ENCODE results near the gene BCAS3.
"Not testable (repeated sequence)": the region's sequence is repeated elsewhere in the genome, so short reads cannot be mapped to it uniquely, and the experiment has no call there.

Gene BCAS3

DNA sequence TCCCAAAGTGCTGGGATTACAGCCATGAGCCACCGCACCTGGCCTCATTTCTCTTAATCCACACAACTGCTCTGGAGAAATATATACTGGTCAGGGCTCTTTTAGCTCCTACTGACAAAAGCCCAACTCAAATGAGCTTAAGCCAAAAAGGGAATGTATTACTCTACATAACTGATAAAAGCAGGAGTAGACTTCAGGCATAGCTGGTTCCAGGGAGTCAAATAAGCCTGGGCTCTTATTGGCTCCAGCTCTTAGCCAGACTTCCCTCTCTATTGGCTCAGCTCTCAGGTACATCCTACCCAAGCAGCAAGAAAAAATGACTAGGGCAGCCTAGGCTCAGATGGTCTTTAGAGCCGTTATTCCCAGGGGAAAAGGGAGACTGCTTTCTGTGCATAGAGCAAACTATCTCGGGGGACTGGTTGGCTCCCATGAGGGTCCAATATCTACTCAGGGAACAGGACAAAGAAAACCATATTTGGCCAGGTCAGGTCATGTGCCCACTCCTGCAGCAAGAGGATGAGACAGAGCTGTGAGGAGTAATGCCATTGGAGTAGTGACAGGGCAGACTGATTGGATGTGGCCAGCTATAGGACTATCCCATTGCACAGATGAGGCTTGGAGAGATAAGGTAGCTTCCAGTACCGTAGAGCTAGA is 743.2 kb downstream of the BCAS3 start:
- DNase-seq, result no peak

DNA sequence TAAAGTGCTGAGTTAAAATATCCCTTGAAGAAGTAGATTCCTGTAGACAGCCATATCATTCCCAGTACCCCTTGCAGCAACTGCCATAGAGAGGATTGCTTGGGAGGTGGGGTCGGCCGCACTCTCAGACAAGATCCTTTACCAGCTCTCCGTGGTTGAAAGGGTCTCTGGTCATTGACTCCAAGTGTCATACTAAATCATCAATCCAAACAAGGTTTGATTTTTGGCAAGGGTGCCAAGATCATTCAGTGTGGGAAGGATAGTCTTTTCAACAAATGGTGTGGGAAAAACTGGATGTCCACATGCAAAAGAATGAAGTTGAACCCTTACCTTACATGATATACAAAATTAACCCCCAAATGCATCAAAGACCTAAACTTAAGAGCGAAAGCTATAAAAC is 743.8 kb downstream of the BCAS3 start:
- DNase-seq, result no peak

DNA sequence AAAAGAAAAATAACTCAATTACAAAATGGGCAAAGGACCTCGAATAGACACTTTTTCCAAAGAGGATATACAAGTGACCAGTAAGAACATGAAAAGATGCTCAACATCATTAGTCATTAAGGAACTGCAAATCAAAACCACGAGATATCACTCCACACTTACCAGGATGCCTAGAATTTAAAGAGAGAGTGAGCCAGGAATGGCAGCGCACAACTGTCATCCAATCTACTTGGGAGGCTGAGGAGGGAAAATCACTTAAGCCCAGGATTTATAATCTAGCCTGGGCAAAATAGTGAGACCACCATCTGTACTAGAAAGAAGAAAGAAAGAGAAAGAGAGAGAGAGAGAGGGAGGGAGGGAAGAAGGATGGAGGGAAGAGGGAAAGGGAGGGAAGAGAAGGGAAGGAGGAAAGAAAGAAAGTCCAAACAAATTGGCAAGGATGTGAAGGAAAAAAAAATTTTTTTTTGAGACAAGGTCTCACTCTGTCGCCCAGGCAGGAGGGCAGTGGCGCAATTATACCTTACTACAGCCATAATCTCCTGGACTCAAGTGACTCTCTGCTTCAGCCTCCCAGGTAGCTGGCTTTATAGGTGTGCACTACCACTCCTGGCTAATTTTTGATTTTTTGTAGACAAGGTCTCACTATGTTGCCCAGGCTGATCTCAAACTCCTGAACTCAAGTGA is 744.6 kb downstream of the BCAS3 start:
- no peak for DNase-seq

DNA sequence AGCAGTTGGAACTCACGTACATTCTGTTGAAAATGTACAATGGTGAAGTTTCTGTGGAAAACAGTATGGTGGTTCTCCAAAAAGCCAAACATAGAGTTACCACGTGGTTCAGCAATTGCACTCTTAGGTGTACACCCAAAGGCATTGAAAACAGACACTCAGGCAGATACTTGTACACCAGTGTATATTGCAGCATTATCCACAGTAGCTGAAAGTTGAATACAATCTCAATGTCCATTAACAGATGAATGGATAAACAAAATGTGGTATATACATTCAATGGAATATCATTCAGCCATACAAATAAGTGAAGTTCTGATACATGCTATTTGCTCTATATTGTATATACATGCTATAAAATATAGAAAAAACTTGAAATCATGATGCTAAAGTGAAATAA is 745.2 kb downstream of the BCAS3 start:
- no peak for DNase-seq

DNA sequence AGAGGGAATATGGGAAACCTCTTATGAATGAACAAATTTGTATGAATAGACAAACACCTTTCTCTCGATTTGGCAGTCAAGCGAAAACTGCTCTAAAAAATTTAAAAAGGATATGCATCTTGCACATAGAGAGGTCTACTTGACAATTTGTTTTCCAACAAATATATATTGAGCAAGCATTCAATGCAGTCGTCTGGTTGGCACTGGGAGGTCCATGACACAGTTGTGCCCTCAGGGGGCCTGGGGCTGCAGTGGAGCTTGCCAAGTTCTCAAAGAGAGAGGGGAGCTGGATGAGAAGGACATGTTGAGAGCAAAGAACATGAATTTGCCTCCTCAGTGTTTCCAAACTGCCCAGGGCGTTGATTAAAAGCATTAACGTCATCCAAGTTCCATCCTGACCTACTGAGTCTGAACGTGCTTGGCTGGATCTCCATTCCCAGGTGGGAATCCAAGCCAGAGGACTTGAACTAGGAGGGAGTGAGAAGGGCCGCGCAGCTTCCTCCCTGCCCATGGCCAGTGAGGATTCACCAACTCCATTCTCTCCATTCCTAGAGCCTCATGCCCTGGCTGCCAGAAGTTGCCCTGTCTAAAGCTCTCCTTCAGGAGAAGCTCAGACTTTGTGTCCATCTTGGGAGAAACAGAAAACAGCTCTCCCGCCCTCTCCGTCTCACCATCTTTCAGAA is 746.5 kb downstream of the BCAS3 start:
- DNase-seq, result no peak

DNA sequence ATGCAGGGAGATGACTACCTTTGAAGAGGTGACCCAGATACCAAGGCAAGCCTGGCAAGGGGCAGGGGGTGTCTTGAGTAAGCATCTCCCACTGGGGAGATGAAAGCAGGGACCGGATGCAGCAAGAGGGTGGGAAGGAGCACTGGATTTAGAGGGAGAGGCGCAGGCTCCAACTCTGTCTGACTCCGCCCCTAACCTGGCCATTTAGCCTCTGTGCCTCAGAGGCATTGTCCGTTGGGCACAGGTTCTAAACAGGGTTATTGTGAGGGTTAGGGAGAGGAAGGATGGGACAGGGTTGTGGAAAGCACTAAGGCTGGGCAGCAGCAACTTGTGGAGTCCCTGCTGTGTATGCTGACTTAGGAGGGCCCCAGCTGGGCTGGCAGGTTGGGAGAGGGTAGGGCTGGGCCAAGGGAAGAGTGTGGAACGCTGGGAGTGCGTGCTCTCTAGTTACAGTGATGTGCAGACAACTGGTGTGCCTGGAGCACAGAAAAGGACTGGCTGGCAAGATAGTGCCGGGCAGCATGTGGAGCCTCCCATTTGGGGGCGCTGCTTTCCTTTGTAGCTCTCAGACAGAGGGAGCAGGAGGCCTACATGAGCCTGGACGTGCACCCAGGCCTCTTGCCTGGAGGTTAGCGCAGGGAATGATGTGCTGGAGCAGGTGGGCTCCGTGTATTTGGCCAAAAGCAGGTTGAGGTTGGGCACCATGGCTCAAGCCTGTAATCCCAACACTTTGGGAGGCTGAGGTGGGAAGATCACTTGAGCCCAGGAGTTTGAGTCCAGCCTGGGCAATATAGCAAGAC is 748.2 kb downstream of the BCAS3 start:
- DNase-seq, result no peak

DNA sequence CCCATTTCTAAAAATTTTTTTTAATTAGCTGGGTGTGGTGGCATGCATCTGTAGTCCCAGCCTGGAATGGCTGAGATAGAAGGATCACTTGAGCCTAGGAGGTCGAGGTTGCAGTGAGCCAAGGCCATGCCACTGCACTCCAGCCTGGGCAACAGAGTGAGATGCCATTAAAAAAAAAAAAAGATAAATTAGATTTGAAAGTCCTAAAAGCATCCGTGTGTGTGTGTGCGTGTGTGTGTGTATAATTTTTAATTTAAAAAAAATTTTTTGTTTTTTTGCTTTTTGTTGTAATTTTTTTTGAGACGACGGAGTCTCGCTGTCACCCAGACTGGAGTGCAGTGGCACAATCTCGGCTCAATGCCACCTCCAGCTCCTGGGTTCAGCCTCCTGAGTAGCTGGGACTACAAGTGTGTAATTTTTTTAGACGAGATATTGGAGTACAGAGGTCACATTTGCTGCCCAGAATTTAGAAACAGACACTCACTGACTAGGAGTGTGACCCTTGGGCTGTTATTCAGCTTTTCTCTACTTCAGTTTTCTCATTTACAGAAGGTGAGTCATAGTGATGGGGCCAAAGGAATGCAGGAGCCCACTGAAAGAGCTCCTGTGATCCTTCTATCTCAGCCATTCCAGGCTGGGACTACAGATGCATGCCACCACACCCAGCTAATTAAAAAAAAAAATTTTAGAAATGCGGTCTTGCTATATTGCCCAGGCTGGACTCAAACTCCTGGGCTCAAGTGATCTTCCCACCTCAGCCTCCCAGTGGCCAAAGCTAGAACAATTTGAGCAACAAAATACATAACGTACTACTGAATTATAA is 749.0 kb downstream of the BCAS3 start:
- DNase-seq, result no peak

DNA sequence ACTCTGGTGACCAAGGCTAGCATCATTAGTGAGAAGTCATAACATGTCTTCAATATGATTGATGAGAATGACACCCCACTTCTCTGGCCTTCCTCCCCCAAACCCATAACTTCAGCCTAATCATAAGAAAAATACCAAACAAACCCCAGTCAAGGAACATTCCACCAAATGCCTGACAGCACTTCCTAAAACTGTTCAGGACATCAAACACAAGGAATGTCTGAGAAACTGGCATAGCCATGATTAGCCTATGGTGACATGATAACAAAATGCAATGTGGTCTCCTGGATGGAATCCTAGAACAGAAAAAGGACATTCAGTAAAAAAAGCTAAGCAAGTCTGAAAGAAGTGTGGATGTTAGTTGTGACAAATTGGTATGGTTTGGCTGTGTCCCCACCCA is 749.9 kb downstream of the BCAS3 start:
- DNase-seq, result no peak

DNA sequence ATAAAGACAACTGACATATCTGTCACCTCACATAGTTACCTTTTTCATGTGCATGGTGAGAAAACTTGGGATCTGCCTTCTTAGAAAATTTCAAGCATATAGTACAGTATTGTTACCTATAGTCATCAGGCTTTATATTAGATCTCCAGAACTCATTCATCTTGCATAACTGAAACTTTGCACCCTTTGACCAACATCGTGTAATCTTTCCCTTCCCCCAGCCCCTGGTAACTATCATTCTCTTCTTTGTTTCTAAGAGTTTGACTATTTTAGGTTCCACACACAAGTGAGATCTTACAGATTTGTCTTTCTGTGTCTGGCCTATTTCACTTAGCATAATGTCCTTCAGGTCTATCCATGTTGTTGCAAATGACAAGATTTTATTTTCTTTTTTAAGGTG is 751.6 kb downstream of the BCAS3 start:
- DNase-seq, result no peak

DNA sequence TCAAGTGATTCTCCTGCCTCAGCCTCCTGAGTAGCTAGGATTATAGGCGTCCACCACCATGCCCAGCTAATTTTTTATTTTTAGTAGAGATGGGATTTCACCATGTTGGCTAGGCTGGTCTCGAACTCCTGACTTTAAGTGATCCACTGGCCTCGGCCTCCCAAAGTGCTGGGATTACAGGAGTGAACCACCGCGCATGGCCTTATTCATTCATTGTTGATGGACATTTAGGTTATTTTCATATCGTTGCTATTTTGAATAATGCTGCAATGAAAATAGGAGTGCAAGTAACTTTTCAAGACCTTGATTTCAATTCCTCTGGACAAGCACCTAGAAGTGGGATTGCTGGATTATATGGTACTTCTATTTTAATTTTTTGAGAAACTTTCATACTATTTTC is 752.2 kb downstream of the BCAS3 start:
- DNase-seq, result not testable (repeated sequence)

DNA sequence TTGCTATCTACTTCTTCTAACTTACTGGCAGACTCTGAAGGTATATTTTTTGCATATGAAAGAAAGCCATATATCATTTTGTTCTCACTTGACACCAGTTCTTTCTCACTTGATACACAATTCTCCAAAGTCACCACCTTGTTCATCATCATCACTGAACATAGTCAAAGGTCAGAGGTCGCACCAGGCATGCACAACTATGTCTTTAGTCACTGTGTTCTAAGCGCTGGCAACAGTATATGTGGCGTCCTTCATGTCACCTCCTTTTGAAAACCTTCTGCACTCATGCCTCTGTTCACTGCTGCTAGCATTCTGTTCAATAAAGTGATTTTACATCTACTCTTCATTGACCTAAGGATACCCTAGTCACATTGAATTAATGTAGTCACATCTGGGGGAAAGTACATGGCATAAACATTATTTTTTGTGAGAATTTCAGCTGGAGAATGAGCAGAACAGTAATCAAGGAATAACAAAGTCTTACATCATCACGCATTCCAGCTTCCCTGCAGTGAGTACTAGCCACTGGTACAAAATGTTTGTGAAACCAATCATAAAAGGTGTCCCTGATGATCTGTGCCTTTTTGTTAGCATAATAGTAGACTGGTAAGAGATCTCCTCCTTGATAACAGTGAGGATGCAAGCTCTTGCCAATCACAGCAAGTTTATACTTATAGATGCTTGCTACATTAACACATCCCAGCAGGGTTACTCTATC is 754.1 kb downstream of the BCAS3 start:
- no peak for DNase-seq

DNA sequence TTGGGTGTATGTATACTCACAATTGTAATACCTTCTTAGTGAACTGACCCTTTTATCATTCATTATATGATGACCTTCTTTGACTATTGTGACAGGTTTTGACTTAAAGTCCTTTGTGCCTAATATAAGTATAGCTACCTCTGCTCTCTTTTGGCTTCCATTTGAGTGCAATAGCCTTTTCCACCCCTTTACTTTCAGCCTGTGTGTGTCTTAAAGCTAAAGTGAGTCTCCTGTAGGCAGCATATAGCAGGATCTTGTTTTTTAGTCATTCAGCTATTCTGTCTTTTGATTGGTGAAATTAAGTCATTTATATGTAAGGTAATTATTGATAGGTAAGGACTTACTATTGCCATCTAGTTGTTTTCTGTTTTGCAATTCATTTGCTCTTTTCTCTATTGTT is 758.6 kb downstream of the BCAS3 start:
- no peak for DNase-seq

DNA sequence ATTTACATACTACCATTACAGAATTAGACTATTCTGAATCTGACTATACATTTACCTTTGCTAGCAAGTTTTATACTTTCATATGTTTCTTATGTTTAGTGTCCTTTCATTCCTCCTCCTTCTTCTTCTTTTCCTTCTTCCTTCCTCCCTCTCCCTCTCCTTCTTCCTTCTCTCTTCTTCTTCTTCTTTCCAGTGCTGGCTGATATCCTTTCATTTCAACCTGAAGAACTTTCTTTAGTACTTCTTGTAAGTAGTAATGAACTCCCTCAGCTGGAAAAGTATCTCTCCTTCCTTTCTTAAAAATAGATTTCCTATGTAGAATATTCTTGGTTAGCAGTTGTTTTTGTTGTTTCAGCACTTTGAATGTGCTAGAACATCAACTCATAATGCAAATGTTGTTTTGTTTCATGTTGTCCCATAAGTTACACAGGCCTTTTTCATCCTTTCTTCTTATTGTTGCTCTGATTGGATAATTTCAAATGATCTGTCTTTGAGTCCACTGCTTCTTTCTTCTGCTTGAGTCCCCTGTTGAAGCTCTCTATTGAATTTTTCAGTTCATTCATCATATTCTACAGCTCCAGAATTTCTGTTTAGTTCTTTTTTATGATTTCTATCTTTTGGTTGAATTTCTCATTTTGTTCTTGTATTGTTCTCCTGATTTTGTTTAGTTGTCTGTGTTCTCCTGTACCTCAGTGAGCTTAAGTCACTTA is 759.5 kb downstream of the BCAS3 start:
- DNase-seq, result no peak

DNA sequence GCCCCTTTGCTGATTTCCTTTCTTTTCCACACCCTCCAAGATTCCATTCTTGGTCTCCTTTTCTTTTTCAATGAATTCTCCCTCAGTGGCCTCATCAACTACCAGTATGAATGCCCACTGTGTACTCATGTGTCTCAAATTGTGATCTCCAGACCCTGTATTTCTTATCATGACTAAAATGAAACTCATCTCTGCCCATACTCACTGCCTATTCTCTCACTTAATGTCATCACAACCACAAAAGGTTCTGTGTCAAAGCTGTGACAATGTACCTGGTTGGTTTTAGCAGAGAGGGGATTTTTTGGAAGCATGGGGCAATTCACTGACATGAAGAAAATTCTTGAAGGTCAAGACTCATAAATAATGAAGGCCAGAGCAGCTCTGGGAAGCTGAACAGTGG is 763.0 kb downstream of the BCAS3 start:
- DNase-seq, result no peak

DNA sequence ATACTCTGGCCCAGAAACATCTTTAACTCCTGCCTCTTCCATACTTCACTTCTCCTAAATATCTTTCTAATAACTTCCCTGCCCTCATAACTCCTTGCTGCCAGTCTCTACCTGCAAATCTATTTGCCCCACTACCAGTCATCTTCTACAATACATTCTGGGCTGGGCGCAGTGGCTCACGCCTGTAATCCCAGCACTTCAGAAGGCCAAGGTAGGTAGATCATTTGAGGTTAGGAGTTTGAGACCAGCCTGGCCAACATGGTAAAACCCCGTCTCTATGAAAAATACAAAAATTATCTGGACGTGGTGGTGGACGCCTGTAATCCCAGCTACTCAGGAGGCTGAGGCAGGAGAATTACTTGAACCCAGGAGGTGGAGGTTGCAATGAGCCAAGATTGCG is 763.9 kb downstream of the BCAS3 start:
- DNase-seq, result not testable (repeated sequence)

DNA sequence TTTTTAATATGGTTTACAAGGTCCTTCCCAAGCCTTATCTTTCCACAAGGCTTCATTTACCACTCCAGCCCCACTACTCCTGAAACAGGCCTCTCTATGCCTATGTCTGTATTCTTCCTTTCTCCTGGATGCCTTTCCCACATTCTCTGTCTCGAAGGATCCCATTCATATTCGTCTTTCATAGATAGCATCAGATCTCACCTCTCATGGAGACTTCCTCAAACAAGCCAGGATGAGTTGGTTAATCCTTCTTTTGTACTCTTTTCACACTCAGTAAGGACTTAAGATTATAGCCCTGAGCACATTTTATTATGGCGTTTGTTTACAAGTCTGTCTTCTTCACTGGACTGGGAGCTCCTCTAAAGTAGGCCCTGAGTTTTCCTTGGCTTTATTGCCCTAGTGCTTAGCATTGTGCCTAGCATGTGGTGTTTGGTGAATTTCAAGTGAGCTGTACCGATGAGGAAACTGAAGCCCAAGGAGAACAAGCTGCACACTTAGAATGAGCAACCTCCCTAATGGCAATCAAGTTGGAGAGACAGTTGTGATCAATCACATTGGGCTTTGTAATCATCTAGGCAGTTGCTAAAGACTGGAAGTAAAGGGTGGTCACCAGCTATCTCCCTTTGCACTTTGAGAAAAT is 764.6 kb downstream of the BCAS3 start:
- DNase-seq, result no peak

Measured in NCI-H1436 treated with DMSO at 0.1 percent for 48 hours (cell line).